Measurements from ENCODE around the gene ARID3C.

ARID3C gene

GRCh38 chr9:34591917-34592866 is 36.7 kb downstream of the ARID3C start:
- H3K27me3 ChIP-seq (replicated peaks): peaks cover 68% of the 10 kb centered on the region
- no peaks in the 10 kb centered on the region for H3K36me3 ChIP-seq (replicated peaks)
- no peak for DNase-seq
- TF ChIP-seq CTCF (IDR thresholded peaks at IDR 0.05; ENCODE audit: low read depth, low read length, missing control alignments): no peak
- no peak overlapping the region for H3K4me3 ChIP-seq (ENCODE audit: low read depth, low read length)
- in situ Hi-C loops (cut with HindIII; ENCODE audit: low pct_ligation_motif_present, low sequenced_read_pairs): no loop called here
- H3K27ac ChIP-seq: no peak overlapping the region

GRCh38 chr9:34591248-34591916 is 37.5 kb downstream of the ARID3C start:
- no peak overlapping the region for H3K27ac ChIP-seq
- in situ Hi-C loops (cut with HindIII; ENCODE audit: low pct_ligation_motif_present, low sequenced_read_pairs): no loop called here
- peak; percentile 86 for TF ChIP-seq CTCF (IDR thresholded peaks at IDR 0.05; ENCODE audit: low read depth, low read length, missing control alignments)
- H3K36me3 ChIP-seq (replicated peaks): no peaks in the 10 kb centered on the region
- H3K4me3 ChIP-seq (ENCODE audit: low read depth, low read length): no peak overlapping the region
- H3K27me3 ChIP-seq (replicated peaks): peaks cover 76% of the 10 kb centered on the region
- DNase-seq: peak; percentile 61

GRCh38 chr9:34590381-34591247 is 38.3 kb downstream of the ARID3C start:
- TF ChIP-seq CTCF (IDR thresholded peaks at IDR 0.05; ENCODE audit: low read depth, low read length, missing control alignments): no peak
- no peaks in the 10 kb centered on the region for H3K36me3 ChIP-seq (replicated peaks)
- H3K4me3 ChIP-seq (ENCODE audit: low read depth, low read length): no peak overlapping the region
- DNase-seq: no peak
- peaks cover 84% of the 10 kb centered on the region for H3K27me3 ChIP-seq (replicated peaks)
- in situ Hi-C loops (cut with HindIII; ENCODE audit: low pct_ligation_motif_present, low sequenced_read_pairs): no loop called here
- no peak overlapping the region for H3K27ac ChIP-seq

- peaks cover 87% of the 10 kb centered on the region for H3K27me3 ChIP-seq (replicated peaks)
- in situ Hi-C loops (cut with HindIII; ENCODE audit: low pct_ligation_motif_present, low sequenced_read_pairs): no loop called here
- H3K27ac ChIP-seq: no peak within 1 kb of the TSS
- TF ChIP-seq CTCF (IDR thresholded peaks at IDR 0.05; ENCODE audit: low read depth, low read length, missing control alignments): no peak
- no peaks in the 10 kb centered on the region for H3K36me3 ChIP-seq (replicated peaks)
- DNase-seq: no peak
- H3K4me3 ChIP-seq (ENCODE audit: low read depth, low read length): peak within 1 kb of the TSS; percentile 17
Observed at GRCh38 chr9:34589636-34590380, 39.1 kb downstream of the ARID3C start, which contains the start of gene CNTFR. Gene CNTFR (minus strand): TSS chr9:34589724. CDS start chr9:34568981, 20,743 bp downstream.

Measured in brain microvascular endothelial cell (primary cell).